GM10847 (cell line): ENCODE data around the gene NEFH.

ENCODE experiments used
- POLR2A ChIP-seq: IDR thresholded peaks from 2 replicates; pipeline ENCODE4 v1.6.1; 2011; ENCODE audit not compliant: insufficient read length; ENCODE audit errors: extremely low read depth

The NEFH gene

DNA sequence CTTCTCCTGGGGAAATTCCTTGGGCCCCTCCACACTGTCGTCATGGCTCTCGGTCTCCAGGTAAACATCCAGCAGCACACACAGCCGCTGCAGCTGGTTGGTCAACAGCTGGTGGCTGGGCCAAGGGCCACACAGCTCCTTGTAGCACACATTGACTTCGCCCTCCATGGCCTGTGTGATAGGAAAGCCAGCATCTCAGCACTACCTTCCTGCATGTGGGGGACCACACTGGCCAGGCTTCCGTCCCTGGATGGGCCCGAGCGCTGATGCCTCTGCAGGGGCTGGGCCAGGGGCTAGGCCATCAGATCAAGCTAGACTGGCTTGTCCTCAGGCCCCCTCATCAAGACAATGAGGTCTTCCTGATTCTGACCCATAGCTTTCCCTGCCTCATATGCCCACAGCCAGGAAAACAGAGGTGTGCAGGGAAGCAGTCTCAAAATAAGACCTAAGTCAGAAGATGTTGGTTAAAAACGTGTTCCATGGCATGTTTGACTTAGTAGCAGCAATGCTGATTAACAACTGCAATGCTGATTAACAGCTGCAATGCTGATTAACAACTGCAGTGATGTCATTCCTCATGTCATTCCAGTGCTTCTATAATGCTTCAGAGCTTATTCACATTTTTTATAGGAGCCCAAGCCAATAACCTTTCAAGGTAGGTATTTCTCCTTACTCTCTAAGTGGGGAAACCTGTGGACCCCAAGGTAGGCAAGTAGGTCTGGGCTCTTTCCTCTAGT lies 31.3 kb downstream of the NEFH start:
- no peak for TF ChIP-seq POLR2A

DNA sequence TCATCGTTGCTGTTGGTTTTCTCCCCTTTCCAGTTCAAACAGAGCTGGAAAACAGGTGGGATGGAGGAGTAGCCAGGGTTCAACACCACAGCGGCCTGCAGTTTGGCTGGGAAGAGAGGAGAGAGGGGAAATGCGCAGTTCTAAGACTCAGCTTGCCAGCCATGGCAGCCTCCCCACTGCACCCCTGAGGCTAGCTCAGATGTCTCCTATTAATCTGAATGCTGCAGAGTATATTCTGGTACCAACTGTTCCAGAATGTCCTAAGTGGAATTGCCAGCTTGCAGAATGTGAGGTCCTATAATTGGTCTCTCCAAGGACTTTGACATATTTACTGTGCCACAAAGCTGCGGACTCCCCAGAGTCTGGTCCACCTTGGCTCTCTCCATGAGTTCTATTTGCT lies 32.0 kb downstream of the NEFH start:
- TF ChIP-seq POLR2A: no peak

DNA sequence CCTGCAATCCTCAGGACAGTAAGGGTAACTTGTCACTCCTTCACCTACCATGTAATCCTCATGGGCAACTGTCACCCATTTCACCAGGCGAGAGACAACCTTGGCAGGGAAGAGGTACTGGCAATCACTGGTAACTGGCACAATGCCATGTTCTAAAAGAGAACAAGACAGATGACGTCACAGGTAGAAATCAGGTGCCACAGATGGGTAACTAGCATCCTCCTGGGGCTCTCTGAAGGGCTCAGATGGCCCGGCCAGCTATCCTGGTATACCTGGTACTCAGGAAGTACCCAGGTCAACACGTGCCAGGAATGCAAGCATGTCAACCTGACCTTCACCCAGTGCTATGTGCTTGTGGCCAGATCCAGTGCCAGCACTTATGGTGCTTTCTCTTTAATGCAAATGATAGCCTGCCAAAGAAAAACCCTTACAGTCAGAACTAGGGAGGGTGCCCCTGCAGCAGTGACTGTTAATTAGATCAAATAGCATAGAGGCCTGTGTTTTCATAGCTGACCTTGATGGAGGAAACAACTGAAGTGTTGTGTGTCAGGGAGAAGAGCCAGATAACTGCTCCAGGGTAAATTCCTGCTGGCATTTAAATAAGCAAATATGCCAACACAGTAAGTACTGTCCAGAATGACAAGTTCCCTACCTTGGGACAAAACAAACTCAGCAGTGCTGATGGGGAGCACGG lies 37.3 kb downstream of the NEFH start:
- no peak for TF ChIP-seq POLR2A

DNA sequence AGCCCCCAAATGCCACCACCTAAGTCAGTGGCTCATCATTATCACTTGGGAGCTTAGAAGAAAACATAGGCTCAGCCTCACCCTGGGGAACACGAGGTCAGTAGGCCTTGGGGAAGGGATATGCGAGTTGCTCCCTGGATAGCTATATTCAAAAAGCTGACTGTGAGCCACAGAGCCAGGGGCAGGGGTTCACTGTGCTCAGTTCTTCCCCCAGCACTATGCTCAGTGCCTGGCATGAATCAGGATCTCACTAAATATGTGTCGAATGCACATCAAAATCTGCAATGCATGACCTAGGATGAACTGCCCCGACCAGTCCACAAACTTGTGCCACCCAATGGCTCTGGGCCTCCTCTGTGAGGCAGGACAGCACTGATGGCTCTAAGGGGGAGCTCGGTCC lies 38.4 kb downstream of the NEFH start:
- TF ChIP-seq POLR2A: no peak

DNA sequence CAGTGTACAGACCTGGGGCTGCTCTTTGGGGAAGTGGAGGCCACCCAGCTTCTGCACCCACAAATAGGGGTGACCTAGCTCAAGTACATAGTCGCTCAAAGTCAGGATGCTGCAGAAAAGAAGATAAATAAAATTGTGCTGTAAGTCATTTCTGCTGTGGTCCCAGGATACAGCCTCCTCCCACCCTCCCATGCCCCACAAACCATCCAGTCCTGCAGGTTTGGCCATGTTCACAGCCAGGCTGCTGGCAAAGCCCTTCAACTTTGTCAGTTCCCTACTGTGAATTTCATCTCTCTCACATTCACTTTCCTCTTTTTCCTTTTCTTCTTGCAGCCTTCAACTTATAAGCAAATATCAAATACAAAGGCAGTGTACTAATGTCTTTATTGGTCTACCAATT lies 40.0 kb downstream of the NEFH start:
- no peak for TF ChIP-seq POLR2A

DNA sequence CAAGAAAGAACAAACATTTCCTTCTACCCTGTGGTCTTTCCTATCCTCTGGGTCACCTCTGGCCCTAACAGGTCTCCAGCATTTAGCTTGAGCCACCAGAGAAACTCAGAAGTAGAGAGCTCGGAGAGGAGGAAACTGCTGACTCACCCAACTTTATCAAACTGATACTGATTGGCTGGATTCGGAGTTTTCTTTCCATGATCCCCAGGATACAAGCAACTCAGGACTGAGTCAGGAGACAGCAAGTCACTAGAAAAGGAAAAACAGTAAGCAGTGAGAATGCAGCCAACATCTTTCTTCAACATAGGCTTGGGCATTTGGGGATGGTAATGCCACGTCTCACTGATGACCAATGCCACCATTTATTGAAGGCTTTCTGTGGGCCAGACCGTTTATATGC lies 40.8 kb downstream of the NEFH start:
- no peak for TF ChIP-seq POLR2A

DNA sequence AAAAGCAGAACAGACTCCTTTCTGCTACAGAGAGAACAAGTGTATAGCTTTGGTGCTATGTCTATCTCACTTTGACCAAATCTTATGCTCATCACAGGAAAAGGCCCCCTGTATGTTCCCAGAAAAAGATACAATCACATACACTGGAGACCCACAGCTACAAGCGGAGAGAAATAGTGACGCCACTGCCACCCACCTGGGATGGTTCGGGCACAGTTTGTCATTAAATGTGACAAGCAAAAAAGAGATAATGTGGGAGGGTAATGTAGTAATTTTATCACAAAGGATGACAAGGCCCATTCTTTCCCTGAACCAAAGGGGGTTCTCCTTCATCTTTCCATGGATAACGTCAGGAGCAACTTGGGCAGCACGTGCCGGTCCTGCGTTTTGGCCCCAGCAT lies 41.5 kb downstream of the NEFH start:
- no peak for TF ChIP-seq POLR2A

DNA sequence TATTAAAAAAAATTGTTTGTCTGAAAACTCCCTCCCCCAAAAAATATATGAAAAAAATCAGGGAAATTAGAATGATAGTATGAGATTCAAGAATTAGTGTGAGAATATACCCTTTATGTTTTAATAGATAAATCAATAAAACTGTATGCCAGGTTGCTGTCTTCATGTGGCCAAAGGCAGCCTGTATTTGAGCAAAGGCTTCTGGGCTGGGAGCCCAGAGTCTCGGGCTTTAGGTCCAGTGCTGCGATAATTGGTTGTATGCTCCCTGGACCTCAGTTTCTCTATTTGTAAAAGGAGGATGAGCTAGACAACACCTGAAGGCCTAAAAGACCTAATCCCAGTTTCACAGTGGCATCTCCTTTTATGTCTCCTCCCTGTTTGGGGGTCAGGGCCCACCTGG lies 43.7 kb downstream of the NEFH start:
- no peak for TF ChIP-seq POLR2A

DNA sequence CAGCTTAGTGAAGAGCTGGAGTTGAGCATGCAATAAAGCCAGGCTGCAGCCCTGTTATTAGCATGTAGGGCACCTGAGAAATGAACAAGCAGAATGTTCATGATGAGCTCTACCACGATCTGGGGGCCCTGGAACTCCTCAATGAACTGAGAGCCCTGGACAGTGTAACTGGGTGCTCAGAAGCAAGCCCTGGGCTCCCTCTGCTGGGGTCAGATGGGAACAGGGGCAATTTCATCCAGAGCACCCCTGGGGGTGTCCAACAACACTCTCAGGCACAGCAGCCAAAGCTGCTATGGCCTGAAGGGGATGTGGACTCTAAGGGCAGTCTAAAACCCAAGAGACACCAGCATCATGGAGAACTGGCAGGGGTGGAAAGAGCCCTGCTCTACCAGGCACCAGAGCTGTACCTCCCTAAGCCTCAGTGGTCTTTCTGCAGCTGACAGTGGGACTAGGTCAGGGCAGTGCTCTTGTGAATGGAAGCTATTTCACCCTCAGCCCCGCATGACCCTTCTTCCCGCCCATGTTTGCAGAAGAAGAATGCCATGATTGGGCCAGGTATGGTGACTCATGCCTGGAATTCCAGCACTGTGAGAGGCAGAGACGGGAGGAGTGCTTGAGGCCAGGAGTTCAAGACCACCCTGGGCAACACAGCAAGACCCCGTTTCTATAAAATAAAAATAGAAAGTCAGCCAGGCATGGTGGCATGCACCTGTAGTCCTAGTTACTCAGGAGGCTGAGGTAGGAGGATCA lies 44.6 kb downstream of the NEFH start:
- no peak for TF ChIP-seq POLR2A

DNA sequence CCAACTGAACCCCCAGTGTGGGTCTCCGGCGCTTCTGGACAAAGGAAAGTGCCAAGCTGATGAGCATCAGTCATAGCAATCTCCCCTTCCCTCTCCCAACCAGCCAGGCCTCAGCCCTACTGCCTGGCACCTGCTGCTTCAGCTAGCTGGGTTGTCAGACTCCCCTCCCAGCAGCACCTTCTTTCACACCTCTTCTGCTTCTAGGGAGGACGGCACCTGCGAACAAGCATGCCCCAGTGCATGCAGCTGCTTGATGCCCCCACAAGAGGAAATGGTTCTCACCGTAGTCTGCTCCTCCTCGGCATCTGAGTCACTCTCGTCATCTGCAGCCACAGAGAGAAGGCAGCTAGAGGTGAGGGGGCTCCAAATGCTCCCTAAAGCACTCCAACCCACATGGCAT lies 48.1 kb downstream of the NEFH start:
- no peak for TF ChIP-seq POLR2A

DNA sequence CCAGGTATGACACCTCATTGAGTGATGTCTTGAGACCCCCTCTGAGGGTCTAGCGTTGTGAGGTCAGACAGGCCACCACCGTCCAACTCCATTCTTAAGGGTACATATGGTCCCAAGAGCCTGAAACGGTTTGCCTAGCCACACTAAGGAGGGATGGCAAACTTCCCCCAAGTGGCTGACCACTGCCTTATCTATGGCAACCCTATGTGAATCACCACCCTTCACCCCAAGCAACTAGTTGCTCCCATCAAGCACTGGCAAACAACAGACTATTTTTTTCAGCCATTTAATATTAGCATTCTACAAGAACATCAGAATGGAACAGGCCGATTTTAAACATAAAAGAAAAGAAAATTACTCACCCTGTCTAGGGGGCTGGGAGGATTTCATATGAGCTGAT lies 50.7 kb downstream of the NEFH start:
- TF ChIP-seq POLR2A: no peak

DNA sequence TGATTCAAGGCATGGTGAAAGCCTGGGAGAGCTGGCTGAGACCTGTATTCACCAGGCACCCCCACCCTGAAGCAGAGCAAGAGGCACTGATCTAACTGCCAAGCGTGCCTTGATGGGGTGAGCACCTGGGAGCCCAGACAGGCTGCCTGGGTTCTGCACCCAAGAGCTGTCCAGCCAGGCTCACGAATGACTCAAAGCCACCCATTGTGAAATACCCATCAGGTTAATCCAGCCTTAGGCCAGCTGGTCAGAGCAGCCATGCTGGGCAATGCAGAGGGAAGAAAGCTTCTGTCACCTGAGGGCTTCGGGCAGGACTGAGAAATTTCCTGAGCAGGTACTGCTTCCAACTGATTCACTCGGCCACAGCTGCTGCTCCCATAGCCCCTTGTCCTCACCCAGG lies 51.4 kb downstream of the NEFH start:
- no peak for TF ChIP-seq POLR2A

DNA sequence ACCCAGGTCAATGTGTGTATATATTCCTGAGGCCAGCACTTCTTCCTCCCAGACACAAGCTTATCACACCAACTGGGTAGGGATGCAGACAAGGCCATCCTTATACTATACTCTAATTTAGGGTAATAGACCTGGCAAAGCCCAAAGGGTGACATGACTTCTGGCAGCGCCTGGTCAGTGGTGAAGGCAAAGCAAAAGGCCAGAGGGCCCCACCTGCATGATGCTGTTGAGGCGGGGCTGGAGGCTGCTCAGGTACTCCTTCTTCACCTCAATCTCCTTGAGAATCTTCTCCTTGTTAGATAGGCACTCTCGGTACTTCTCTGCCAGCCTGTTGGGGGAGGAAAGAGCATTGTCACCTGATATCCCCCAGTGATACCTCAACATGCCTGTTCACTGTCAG lies 56.4 kb downstream of the NEFH start:
- no peak for TF ChIP-seq POLR2A

DNA sequence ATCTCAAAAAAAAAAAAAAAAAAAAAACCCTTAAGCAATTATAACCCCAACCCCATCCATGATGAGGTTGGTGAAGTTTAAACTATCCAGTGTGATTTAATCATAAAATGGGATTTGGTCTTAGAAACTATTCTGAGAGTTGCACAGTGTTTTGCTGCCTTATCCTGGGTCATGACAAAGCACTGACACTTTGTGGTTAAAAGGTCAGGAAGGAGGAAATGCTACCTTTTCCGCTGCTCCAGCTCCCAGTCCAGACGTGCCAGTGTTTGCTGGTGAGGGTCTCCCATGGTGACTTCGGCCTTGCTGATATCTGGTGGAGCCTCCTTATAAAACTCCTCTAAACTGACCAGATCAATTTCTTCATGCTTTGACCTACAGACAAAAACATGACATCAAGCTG lies 59.1 kb downstream of the NEFH start:
- no peak for TF ChIP-seq POLR2A
